Thoracic aorta (tissue), 2 donors: ENCODE results near the gene CRYBG1. TPM values are rescaled to one million over a fixed set of nuclear protein-coding genes. Genes with fewer than 3 reads are reported as not detected.

Source experiments
- ATAC-seq: fragments of 150-250 bp; one replicate; pipeline ENCODE4 v1.8.0; 2017; ENCODE audit warnings: low read depth; ENCODE audit not compliant: insufficient number of reproducible peaks, low FRiP score
- DNase-seq: peaks from one replicate; pipeline ENCODE4 v3.0.0-alpha.2; 2020; ENCODE audit warnings: low spot score
- H3K27ac ChIP-seq, 2 donors: fragments of 200-600 bp; sonication (generic); 1 replicate in 1 of 2; 2 replicates in 1 of 2; pipeline ENCODE4 v1.5.1; 2016; ENCODE audit warnings: mild to moderate bottlenecking in 2 of 2, moderate library complexity in 2 of 2
- H3K27me3 ChIP-seq: fragments of 200-600 bp; sonication (generic); replicated peaks from 2 replicates; pipeline ENCODE4 v1.6.0; 2016; ENCODE audit warnings: mild to moderate bottlenecking; ENCODE audit not compliant: insufficient read depth
- H3K36me3 ChIP-seq: fragments of 200-600 bp; sonication (generic); one replicate; pipeline ENCODE4 v1.5.1; 2016
- H3K4me1 ChIP-seq, 2 donors: fragments of 200-600 bp; sonication (generic); 1 replicate in 1 of 2; 2 replicates in 1 of 2; pipeline versions ENCODE4 v1.5.1 to v1.6.0; 2016; ENCODE audit warnings: low read depth in 2 of 2, mild to moderate bottlenecking in 1 of 2; ENCODE audit not compliant: control insufficient read depth in 1 of 2
- H3K4me3 ChIP-seq: fragments of 200-600 bp; sonication (generic); 2 replicates; pipeline ENCODE4 v1.5.1; 2016; ENCODE audit warnings: mild to moderate bottlenecking
- H3K9me3 ChIP-seq: fragments of 200-600 bp; sonication (generic); 2 replicates; pipeline ENCODE4 v1.5.1; 2016
- total RNA-seq, 2 donors: library from RNA; depleted of rRNA; stranded (reverse); fragments of >200 nt; gene quantifications; one replicate each; pipeline versions ENCODE4 v1.1.0 to v1.2.3, GENCODE V29; 2016
- TF ChIP-seq, protein P1 (sequence below): fragments of 200-600 bp; sonication (generic); IDR thresholded peaks from one replicate; pipeline ENCODE4 v1.5.1; 2019; ENCODE audit warnings: antibody characterized with exemption

CRYBG1 gene
- total RNA-seq, 2 donors from 2014 or later: 3.2 to 7.2 TPM

GRCh38 chr6:106530026-106530425 is 169.5 kb downstream of the CRYBG1 start:
- Histone ChIP-seq H3K27ac (no peak overlapping the region), H3K9me3 (no peaks in the 10 kb centered on the region), H3K36me3 (no peaks in the 10 kb centered on the region), H3K4me3 (no peak overlapping the region), H3K27me3 (no peaks in the 10 kb centered on the region), H3K4me1 (no peaks in the 10 kb centered on the region)
- ATAC-seq: no peak
- DNase-seq: no peak
- TF ChIP-seq, protein P1, sequence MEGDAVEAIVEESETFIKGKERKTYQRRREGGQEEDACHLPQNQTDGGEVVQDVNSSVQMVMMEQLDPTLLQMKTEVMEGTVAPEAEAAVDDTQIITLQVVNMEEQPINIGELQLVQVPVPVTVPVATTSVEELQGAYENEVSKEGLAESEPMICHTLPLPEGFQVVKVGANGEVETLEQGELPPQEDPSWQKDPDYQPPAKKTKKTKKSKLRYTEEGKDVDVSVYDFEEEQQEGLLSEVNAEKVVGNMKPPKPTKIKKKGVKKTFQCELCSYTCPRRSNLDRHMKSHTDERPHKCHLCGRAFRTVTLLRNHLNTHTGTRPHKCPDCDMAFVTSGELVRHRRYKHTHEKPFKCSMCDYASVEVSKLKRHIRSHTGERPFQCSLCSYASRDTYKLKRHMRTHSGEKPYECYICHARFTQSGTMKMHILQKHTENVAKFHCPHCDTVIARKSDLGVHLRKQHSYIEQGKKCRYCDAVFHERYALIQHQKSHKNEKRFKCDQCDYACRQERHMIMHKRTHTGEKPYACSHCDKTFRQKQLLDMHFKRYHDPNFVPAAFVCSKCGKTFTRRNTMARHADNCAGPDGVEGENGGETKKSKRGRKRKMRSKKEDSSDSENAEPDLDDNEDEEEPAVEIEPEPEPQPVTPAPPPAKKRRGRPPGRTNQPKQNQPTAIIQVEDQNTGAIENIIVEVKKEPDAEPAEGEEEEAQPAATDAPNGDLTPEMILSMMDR: no peak

GRCh38 chr6:106530502-106530901 is 170.0 kb downstream of the CRYBG1 start:
- TF ChIP-seq, protein P1: no peak
- DNase-seq (no peak), ATAC-seq (no peak)
- H3K36me3 ChIP-seq: no peaks in the 10 kb centered on the region
- no peak overlapping the region for H3K27ac ChIP-seq
- no peaks in the 10 kb centered on the region for H3K27me3 ChIP-seq
- no peaks in the 10 kb centered on the region for H3K9me3 ChIP-seq
- no peak overlapping the region for H3K4me3 ChIP-seq
- no peaks in the 10 kb centered on the region for H3K4me1 ChIP-seq

DNA sequence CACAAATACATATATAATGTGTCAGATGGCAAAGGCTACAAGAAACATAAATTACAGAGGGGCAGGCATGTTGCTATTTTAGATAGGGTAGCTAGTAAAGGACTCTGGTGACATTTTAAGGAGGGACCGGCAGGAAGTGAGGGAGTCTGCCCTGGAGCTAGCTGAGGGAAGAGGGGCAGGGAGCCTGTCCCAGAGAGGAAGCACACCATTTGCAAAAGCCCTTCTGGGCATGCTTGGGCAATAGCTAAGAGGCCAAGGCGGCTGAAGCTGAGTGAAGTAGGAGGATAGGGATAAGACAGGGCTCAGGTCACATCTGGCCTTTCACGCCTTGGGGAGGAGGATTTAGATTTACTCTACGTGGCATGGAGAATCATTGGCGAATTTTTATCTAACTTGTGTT is 172.5 kb downstream of the CRYBG1 start:
- Histone ChIP-seq H3K4me1 (no peaks in the 10 kb centered on the region), H3K27ac (no peak overlapping the region), H3K4me3 (no peak overlapping the region), H3K9me3 (no peaks in the 10 kb centered on the region), H3K27me3 (no peaks in the 10 kb centered on the region), H3K36me3 (no peaks in the 10 kb centered on the region)
- TF ChIP-seq, protein P1: no peak
- no peak for ATAC-seq
- DNase-seq: no peak

GRCh38 chr6:106534004-106534403 is 173.5 kb downstream of the CRYBG1 start:
- Histone ChIP-seq H3K27me3 (no peaks in the 10 kb centered on the region), H3K36me3 (no peaks in the 10 kb centered on the region), H3K27ac (no peak overlapping the region), H3K4me3 (no peak overlapping the region), H3K4me1 (no peaks in the 10 kb centered on the region), H3K9me3 (no peaks in the 10 kb centered on the region)
- TF ChIP-seq, protein P1: no peak
- ATAC-seq (no peak), DNase-seq (no peak)

DNA sequence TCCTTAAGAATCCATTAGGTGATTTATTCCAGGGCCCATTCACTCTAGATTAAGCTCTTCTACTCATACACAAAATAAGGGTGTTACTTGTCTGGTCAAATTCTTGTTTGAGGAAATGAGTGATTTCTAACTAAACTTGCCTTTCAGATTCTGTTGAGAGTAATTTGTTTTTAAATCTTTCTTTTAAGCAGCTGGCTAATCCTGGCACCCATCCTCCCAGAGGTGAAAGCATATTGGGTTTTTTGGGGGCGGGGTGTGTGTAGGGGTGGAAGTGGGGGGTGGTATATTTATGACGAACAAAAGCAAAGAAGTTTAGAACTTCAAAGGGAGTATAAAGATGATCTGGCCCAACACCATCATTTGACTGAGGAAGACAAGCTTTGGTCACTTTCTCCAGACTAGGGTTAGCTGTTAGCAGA is 174.1 kb downstream of the CRYBG1 start:
- H3K4me3 ChIP-seq: no peak overlapping the region
- no peak overlapping the region for H3K27ac ChIP-seq
- no peaks in the 10 kb centered on the region for H3K36me3 ChIP-seq
- no peaks in the 10 kb centered on the region for H3K27me3 ChIP-seq
- H3K4me1 ChIP-seq: no peaks in the 10 kb centered on the region
- no peaks in the 10 kb centered on the region for H3K9me3 ChIP-seq
- no peak for ATAC-seq
- DNase-seq: no peak
- TF ChIP-seq, protein P1: no peak
